Mucosa of stomach (tissue), 1 donor: ENCODE data around the gene TMEM135.

ENCODE experiments used
- H3K27me3 ChIP-seq: one replicate; pipeline ENCODE4 v1.7.0; 2013; ENCODE audit warnings: mild to moderate bottlenecking, low read length; ENCODE audit not compliant: control insufficient read depth, insufficient read depth
- H3K36me3 ChIP-seq: one replicate; pipeline ENCODE4 v1.7.0; 2013; ENCODE audit warnings: low read length; ENCODE audit not compliant: control insufficient read depth, insufficient read depth
- H3K4me1 ChIP-seq: one replicate; pipeline ENCODE4 v1.7.0; 2013; ENCODE audit warnings: mild to moderate bottlenecking, low read length; ENCODE audit not compliant: control insufficient read depth, insufficient read depth
- H3K4me3 ChIP-seq: one replicate; pipeline ENCODE4 v1.7.0; 2013; ENCODE audit warnings: low read length
- H3K9ac ChIP-seq: one replicate; pipeline ENCODE4 v1.7.0; 2013; ENCODE audit warnings: mild to moderate bottlenecking, low read length, moderate library complexity
- H3K9me3 ChIP-seq: one replicate; pipeline ENCODE4 v1.7.0; 2013; ENCODE audit warnings: mild to moderate bottlenecking, low read length, moderate library complexity; ENCODE audit not compliant: control insufficient read depth
- donor health status: Pancreatic carcinoma.

TMEM135 gene

DNA sequence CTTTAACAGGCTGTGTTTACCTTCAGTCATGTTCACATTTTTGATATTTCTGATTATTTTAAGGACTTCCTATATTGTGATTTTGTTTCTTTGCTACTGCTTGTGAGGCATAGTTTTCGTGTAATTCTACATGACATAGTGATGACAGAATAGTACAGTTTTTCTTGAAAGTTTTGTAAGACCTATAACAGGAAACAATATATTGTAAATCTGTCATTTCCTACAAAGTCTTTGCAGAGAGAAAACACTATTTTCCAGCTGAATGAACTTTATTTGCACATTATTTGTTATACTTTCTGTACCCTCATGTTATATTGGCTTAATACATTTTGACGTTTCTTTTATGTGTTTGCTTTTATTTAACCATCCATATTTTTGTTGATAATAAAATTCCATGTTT lies 191.1 kb downstream of the TMEM135 start:
- Histone ChIP-seq H3K4me3 (no peak overlapping the region), H3K4me1 (no peaks in the 10 kb centered on the region), H3K36me3 (no peaks in the 10 kb centered on the region), H3K27me3 (no peaks in the 10 kb centered on the region), H3K9me3 (no peaks in the 10 kb centered on the region), H3K9ac (no peak overlapping the region)

DNA sequence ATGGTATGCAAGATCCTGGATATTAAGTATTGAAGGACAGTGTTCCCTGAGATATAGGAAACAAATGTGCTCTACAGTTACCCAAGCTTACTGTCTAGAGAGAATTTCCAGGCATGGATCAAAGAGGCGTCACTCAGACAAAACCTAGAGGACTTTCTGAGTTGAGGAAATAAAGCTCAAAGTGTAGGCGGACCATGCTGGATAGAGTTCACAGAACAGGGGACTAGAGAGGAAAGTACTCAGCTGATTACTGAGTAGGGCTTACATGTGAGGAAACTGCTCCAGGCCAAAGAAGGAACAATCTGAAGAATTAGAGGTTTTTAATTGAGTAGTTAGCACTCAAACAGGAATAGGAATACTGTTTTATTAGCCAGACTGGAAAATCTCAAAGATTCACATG lies 193.3 kb downstream of the TMEM135 start:
- Histone ChIP-seq H3K36me3 (no peaks in the 10 kb centered on the region), H3K4me1 (no peaks in the 10 kb centered on the region), H3K9ac (no peak overlapping the region), H3K4me3 (no peak overlapping the region), H3K9me3 (no peaks in the 10 kb centered on the region), H3K27me3 (no peaks in the 10 kb centered on the region)

DNA sequence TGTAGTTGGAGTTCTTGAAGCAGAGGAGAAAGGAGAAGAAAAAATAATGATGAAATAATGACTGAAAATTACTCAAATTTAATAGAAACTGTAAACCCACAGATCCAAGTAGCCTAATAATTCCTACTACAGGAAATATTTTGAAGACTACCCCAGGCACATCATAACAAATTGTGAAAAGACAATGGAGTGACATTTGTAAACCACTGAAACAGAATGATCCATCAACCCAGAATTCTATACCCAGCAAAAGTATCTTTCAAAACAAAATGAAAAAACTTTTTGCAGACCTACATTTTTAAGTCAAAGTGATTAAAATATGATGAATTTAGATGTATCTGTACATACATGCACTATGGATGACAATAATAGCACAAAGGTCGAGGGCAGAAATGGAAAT lies 194.6 kb downstream of the TMEM135 start:
- no peaks in the 10 kb centered on the region for H3K27me3 ChIP-seq
- no peaks in the 10 kb centered on the region for H3K36me3 ChIP-seq
- H3K9ac ChIP-seq, result no peak overlapping the region
- no peak overlapping the region for H3K4me3 ChIP-seq
- no peaks in the 10 kb centered on the region for H3K9me3 ChIP-seq
- no peaks in the 10 kb centered on the region for H3K4me1 ChIP-seq

DNA sequence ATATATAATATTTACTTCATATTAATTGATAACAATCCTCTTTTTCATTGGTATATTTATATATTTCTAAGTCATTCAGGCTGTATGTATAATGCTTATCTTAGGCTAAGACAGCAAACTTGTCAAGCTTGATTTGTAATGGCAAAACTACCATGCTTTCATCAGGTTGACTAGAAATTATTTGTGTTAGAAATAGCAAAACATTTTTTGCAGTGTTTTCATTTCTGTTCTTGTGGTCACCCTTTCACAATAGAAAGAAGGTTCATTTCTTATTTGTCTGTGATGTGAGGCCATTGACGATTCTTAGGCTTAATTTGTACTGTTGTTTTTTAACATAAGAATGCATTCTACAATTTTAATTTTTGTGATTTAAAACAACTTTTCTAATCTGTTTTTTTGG lies 197.6 kb downstream of the TMEM135 start:
- Histone ChIP-seq H3K9me3 (no peaks in the 10 kb centered on the region), H3K36me3 (no peaks in the 10 kb centered on the region), H3K4me1 (no peaks in the 10 kb centered on the region), H3K4me3 (no peak overlapping the region), H3K27me3 (no peaks in the 10 kb centered on the region), H3K9ac (no peak overlapping the region)

DNA sequence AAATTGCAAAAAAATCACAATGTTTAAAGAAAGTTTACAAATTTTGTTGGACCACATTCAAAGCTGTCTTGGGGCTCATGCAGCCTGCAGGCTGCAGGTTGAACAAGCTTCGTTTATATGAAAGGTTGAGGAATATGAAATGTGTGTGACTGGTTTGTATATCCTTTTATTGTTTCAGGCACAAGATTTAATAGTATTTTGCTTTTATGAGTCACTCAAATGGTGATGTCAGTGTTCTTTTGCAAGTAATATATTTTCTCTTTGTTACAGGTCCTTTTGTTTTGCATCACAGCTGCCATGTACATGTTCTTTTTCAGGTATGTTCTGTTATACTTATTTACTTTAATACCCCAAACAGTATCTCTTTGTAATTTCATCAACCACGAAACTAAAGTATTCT lies 198.6 kb downstream of the TMEM135 start:
- no peak overlapping the region for H3K9ac ChIP-seq
- H3K36me3 ChIP-seq, result no peaks in the 10 kb centered on the region
- H3K4me1 ChIP-seq, result no peaks in the 10 kb centered on the region
- no peaks in the 10 kb centered on the region for H3K27me3 ChIP-seq
- H3K4me3 ChIP-seq, result no peak overlapping the region
- H3K9me3 ChIP-seq, result no peaks in the 10 kb centered on the region

DNA sequence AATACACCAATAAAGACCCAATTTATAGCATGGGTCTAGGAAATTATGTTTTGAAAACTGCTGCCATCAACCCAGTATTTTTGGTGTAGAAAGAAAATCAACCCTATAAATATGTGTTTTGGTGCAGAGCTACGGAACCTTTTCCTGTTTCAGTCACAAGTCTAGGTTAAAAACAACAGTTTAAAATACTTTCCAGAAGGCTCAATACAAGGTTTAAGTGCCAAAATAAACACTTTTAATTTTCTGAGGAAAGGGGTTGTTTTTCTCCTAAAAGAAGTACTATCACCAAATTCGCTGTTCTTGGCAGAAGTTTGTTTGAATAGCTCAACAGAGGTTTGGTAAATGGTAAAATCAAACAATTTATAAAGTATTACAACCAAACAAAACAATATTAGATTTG lies 201.3 kb downstream of the TMEM135 start:
- Histone ChIP-seq H3K36me3 (no peaks in the 10 kb centered on the region), H3K4me1 (no peaks in the 10 kb centered on the region), H3K9ac (no peak overlapping the region), H3K27me3 (no peaks in the 10 kb centered on the region), H3K4me3 (no peak overlapping the region), H3K9me3 (no peaks in the 10 kb centered on the region)

DNA sequence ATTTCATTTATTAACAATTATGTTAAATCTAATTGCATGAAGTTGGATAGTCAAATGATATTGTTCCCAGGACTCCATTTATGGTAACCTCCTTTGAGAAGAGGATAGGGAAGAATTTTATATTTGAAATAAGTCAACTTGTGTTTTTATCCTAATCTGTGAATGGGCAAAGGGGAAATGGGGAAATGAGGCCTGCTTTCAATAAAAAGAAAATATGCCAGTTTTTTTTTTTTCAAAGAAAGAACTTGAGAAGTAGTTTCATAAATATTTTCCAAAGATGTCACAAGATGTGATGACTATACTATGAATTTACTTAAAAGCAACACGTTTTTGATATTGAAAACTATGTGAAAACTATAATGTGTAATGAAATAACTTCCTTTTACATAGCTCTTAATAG lies 201.8 kb downstream of the TMEM135 start:
- Histone ChIP-seq H3K4me3 (no peak overlapping the region), H3K9ac (no peak overlapping the region), H3K27me3 (no peaks in the 10 kb centered on the region), H3K9me3 (no peaks in the 10 kb centered on the region), H3K36me3 (no peaks in the 10 kb centered on the region), H3K4me1 (no peaks in the 10 kb centered on the region)

DNA sequence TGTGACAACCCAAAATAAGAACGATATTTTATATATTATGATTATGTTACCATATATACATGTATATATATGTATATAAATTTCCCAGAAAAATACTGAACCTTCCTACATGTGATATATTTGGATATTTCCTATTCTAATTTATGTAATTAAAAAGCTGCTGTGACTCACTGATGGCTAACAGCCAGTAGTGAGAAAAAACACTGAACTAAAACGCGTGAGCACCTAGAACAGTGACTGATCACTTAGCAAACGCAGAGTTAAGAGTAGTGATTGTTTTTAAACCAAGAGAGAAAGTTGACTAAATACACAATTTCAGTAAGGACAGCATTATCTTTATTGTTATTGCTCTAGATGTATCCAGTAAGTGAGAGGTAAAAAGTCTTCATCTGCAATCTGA lies 213.8 kb downstream of the TMEM135 start:
- Histone ChIP-seq H3K9me3 (no peaks in the 10 kb centered on the region), H3K27me3 (no peaks in the 10 kb centered on the region), H3K4me3 (no peak overlapping the region), H3K4me1 (no peaks in the 10 kb centered on the region), H3K9ac (no peak overlapping the region), H3K36me3 (no peaks in the 10 kb centered on the region)

DNA sequence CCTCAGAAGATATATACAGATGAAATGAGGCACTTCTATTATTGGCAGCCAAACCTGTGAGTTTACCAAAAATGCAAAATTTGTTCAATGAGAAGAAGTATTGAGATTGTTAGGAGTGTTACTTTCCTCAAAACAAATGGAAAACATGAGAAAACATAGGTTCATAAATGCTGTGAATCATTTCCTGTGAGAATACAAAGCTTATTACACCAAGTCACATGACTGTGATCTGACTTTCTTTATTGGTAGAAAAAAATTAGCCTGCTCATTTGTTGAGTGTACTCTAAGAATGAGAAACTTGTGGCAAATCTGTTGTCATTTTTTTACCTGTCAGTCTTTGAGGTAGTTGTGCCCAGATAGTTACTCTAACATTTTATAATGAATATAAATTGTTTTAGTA lies 215.1 kb downstream of the TMEM135 start:
- no peaks in the 10 kb centered on the region for H3K27me3 ChIP-seq
- H3K4me1 ChIP-seq, result no peaks in the 10 kb centered on the region
- no peaks in the 10 kb centered on the region for H3K9me3 ChIP-seq
- no peaks in the 10 kb centered on the region for H3K36me3 ChIP-seq
- H3K4me3 ChIP-seq, result no peak overlapping the region
- no peak overlapping the region for H3K9ac ChIP-seq

DNA sequence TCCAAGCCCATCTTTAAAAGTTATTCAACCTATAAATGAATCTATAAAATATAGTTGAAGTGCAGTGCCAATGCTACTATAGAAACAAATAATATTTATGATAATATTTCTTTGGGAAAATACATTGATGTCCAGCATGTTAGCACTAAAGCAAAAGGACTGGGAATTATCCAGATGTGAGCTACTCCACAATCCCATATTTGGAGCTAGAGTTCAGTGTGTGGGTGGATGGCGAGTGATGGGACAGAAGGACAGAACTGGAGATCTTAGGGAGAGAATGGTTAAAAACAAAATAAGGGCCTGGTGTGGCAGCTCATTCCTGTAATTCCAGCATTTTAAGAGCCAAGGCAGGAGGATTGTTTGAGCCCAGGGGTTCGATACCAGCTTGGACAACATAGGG lies 216.8 kb downstream of the TMEM135 start:
- H3K9ac ChIP-seq, result no peak overlapping the region
- no peak overlapping the region for H3K4me3 ChIP-seq
- no peaks in the 10 kb centered on the region for H3K36me3 ChIP-seq
- H3K27me3 ChIP-seq, result no peaks in the 10 kb centered on the region
- H3K9me3 ChIP-seq, result no peaks in the 10 kb centered on the region
- no peaks in the 10 kb centered on the region for H3K4me1 ChIP-seq

DNA sequence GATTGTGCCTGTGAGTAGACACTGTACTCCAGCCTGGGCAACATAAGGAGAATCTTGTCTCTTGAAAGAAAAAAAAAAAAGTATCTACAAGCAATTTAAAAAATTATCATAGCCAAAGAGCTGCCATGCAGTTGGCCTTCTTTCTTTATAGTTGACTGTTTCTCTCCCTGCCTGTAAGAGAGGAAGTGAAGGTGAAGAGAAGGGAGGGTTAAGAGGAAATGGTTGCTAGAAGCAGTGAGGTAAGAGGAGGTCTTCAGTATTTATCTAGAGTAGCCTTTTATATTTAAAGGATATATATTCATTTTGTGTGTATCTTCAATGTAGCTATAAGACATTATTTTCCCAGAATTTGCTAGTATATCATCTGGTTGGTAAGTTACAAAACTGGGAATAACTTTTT lies 217.9 kb downstream of the TMEM135 start:
- H3K9ac ChIP-seq, result no peak overlapping the region
- H3K36me3 ChIP-seq, result no peaks in the 10 kb centered on the region
- H3K4me1 ChIP-seq, result no peaks in the 10 kb centered on the region
- H3K4me3 ChIP-seq, result no peak overlapping the region
- no peaks in the 10 kb centered on the region for H3K27me3 ChIP-seq
- H3K9me3 ChIP-seq, result no peaks in the 10 kb centered on the region

DNA sequence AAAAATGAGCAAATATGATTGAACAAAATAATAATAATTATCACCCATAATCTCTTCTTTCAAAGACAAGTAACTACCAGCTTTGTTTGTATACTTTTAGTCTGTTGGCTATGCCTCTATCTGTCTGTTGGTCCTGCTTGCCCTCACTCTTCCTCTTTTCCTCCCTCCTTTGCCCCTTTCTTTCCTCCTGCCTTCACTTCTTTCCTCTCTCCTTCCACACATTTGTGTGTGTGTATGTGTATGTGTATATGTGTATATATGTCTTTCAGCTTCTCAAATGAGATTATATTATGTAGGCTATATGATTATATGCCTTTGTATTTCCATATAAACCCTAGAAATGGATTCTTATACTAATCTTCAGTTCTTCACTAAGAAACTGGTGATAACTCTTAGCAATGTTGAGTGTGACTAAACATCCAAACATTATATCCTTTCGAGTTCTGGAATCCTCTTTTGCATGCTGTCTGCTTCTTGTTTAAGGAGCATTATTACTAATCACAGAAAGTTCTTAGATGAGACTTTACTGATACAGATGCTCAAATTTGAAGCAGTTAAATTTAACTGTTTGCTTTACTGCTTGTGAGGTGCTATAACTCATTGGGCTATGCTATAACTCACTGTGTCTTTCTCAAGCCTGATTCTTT lies 219.1 kb downstream of the TMEM135 start:
- H3K9ac ChIP-seq, result no peak overlapping the region
- no peaks in the 10 kb centered on the region for H3K4me1 ChIP-seq
- H3K9me3 ChIP-seq, result no peaks in the 10 kb centered on the region
- no peaks in the 10 kb centered on the region for H3K36me3 ChIP-seq
- H3K4me3 ChIP-seq, result no peak overlapping the region
- H3K27me3 ChIP-seq, result no peaks in the 10 kb centered on the region

DNA sequence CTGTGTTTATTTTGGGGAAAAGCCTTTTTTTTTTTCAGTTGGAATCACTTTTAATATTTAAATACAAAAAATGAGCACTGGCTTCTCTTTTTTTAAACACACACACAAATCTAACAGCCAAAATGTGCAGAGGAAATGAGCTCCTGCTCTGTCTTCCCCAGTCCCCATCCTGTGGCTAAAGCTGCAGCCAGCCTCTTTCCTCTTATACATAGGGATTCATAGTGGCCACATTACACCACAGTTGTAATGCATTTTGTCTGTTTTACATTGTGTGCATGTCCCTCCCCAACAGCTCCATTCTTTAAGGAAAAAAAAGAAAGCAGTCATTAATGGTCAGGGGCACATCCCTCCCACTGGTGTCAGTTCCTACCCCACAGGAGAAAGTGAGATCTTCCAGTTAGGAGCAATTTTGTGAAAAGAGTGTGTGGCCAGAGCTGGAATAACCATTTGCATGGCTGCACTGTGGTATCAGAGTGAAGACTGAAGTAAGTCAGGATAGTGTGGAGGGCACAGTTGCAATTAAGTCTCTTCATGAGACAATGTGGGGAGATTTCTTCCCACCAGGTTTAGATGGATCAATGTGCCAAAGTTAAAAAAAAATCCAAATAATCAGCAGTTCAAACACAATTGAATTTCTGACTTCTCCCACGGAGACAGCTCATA lies 220.6 kb downstream of the TMEM135 start:
- H3K4me3 ChIP-seq, result no peak overlapping the region
- no peaks in the 10 kb centered on the region for H3K36me3 ChIP-seq
- H3K9me3 ChIP-seq, result no peaks in the 10 kb centered on the region
- H3K27me3 ChIP-seq, result no peaks in the 10 kb centered on the region
- no peaks in the 10 kb centered on the region for H3K4me1 ChIP-seq
- H3K9ac ChIP-seq, result no peak overlapping the region
